GM19372 (cell line): ENCODE results near the gene NDUFA6.
A peak's percentile ranks its signal among the peaks of the same experiment; 100 is the strongest.
"Not testable (repeated sequence)": the region's sequence is repeated elsewhere in the genome, so short reads cannot be mapped to it uniquely, and the experiment has no call there.

Source experiments
- ATAC-seq: cut with Tn5 transposase; IDR thresholded peaks from one replicate; pipeline ENCODE4 v1.9.1; 2021; ENCODE audit warnings: mild to moderate bottlenecking, low read depth, moderate library complexity; ENCODE audit not compliant: unreplicated experiment

The NDUFA6 gene

GRCh38 chr22:42115420-42115830 is 24.9 kb upstream of the NDUFA6 start:
- not testable (repeated sequence) for ATAC-seq

- ATAC-seq = no peak
Observed at GRCh38 chr22:42114721-42115120, 24.1 kb upstream of the NDUFA6 start.

- ATAC-seq = not testable (repeated sequence)
Observed at GRCh38 chr22:42112793-42113192, 22.2 kb upstream of the NDUFA6 start.

GRCh38 chr22:42111798-42112197 is 21.2 kb upstream of the NDUFA6 start:
- no peak for ATAC-seq

GRCh38 chr22:42108848-42109247 is 18.3 kb upstream of the NDUFA6 start:
- ATAC-seq = no peak

GRCh38 chr22:42104332-42104860 is 13.8 kb upstream of the NDUFA6 start:
- not testable (repeated sequence) for ATAC-seq

GRCh38 chr22:42101199-42101598 is 10.6 kb upstream of the NDUFA6 start:
- ATAC-seq = no peak

GRCh38 chr22:42091455-42091782 is 847 bp upstream of the NDUFA6 start:
- no peak for ATAC-seq

- ATAC-seq = no peak
Observed at GRCh38 chr22:42086051-42086450, 4.5 kb downstream of the NDUFA6 start.

- no peak for ATAC-seq
Observed at GRCh38 chr22:42084874-42085273, 5.7 kb downstream of the NDUFA6 start.

- ATAC-seq = no peak
Observed at GRCh38 chr22:42083119-42083518, 7.5 kb downstream of the NDUFA6 start.

- no peak for ATAC-seq
Observed at GRCh38 chr22:42080287-42080686, 10.3 kb downstream of the NDUFA6 start.

GRCh38 chr22:42079319-42080251 is 11.0 kb downstream of the NDUFA6 start, which contains the start of gene SMDT1:
TSS of gene SMDT1 (plus strand) at chr22:42079700. CDS start at chr22:42079769, 69 bp downstream.
- peak; percentile 81 for ATAC-seq

- ATAC-seq = peak; percentile 11
Observed at GRCh38 chr22:42078469-42079318, 11.9 kb downstream of the NDUFA6 start.

- ATAC-seq = no peak
Observed at GRCh38 chr22:42077486-42078125, 13.0 kb downstream of the NDUFA6 start.

GRCh38 chr22:42076764-42077485 is 13.6 kb downstream of the NDUFA6 start:
- ATAC-seq = no peak

GRCh38 chr22:42074846-42075676 is 15.5 kb downstream of the NDUFA6 start:
- no peak for ATAC-seq

GRCh38 chr22:42074132-42074811 is 16.3 kb downstream of the NDUFA6 start, which contains the start of gene PHETA2:
TSS of gene PHETA2 (plus strand) at chr22:42074248. CDS start at chr22:42077294, 3,046 bp downstream.
- no peak for ATAC-seq
